Kidney (tissue), 14 donors: Measurements from ENCODE around the gene CLDN16. TPM values are rescaled to one million over a fixed set of nuclear protein-coding genes. Genes with fewer than 3 reads are reported as not detected.

ENCODE experiments used
- DNase-seq, 5 donors: peaks; one replicate each; pipeline ENCODE4 v3.0.0-alpha.2; 2013 to 2020
- FAIRE-seq: peaks from 2 replicates; lab custom pipeline; 2012; peaks lifted over from hg19 to GRCh38; lab: Jason Lieb, UNC
- H3K27ac ChIP-seq, 2 donors: one replicate each; pipeline ENCODE4 v1.7.0; 2013; ENCODE audit warnings: low read depth in 2 of 2, low read length in 2 of 2, inconsistent platforms in 1 of 2
- H3K27me3 ChIP-seq: one replicate; pipeline ENCODE4 v1.7.1; 2013; ENCODE audit warnings: low read length, inconsistent platforms; ENCODE audit not compliant: control insufficient read depth, insufficient read depth
- H3K36me3 ChIP-seq, 3 donors: one replicate each; pipeline versions ENCODE4 v1.7.0 to v1.7.1; 2013; ENCODE audit warnings: low read length in 3 of 3, control low read depth in 1 of 3, inconsistent platforms in 1 of 3; ENCODE audit not compliant: insufficient read depth in 3 of 3, control insufficient read depth in 2 of 3
- H3K4me1 ChIP-seq, 3 donors: one replicate each; pipeline versions ENCODE4 v1.7.0 to v1.7.1; 2013; ENCODE audit warnings: low read length in 3 of 3, inconsistent platforms in 1 of 3, low read depth in 1 of 3; ENCODE audit not compliant: control insufficient read depth in 2 of 3, insufficient read depth in 2 of 3
- H3K4me3 ChIP-seq, 3 donors: one replicate each; pipeline versions ENCODE4 v1.7.0 to v1.8.1; 2013; ENCODE audit warnings: low read length in 3 of 3, control low read depth in 1 of 3, inconsistent platforms in 1 of 3
- H3K9ac ChIP-seq, 3 donors: one replicate each; pipeline versions ENCODE4 v1.7.0 to v1.7.1; 2013; ENCODE audit warnings: low read length in 3 of 3, control low read depth in 1 of 3, inconsistent platforms in 1 of 3
- H3K9me3 ChIP-seq, 3 donors: one replicate each; pipeline versions ENCODE4 v1.7.0 to v1.7.1; 2013; ENCODE audit warnings: low read length in 3 of 3, control low read depth in 1 of 3, inconsistent platforms in 1 of 3; ENCODE audit not compliant: control insufficient read depth in 2 of 3, insufficient read depth in 1 of 3
- CTCF ChIP-seq: IDR thresholded peaks from 3 replicates; pipeline ENCODE4 v1.5.1; 2012; ENCODE audit warnings: mild to moderate bottlenecking, moderate library complexity, borderline replicate concordance; ENCODE audit not compliant: insufficient read depth; ENCODE audit errors: extremely low read depth
- intact Hi-C: fragments of 100-400 bp; cut with DNase I; formaldehyde crosslinking; loops from one replicate; pipeline ENCODE4 v1.11.1; 2022
- polyA plus RNA-seq: library from polyadenylated mRNA; stranded (reverse); fragments of 350-450 nt; fragmentation: Illumina TruSeq; extraction: RNeasy Lipid Tissue Mini Kit (QIAGEN cat#74804); gene quantifications from one replicate; pipeline ENCODE4 v1.2.3, GENCODE V29; 2014; ENCODE audit warnings: low read depth, low replicate concordance; ENCODE audit not compliant: insufficient read depth
- total RNA-seq: library from RNA; stranded (reverse); fragmentation: NEBNext Ultra II Directional; extraction: Animal tissue kit (Norgen Biotek cat#: 25700); gene quantifications from one replicate; pipeline ENCODE4 v1.2.1, GENCODE V29; 2021
- donor health status: control.
- donor health status: control.
- donor health status: control.
- donor health status: control.
- donor health status: control.
- donor health status: DM: yes; HTN: yes; CAD: no.
- donor health status: Normal renal cell carcinoma (clear cell type).

CLDN16 gene
- total and polyA plus RNA-seq, 2 donors from 2014 or later: 27.3 to 28.4 TPM

GRCh38 chr3:190430906-190431305 lies 42.9 kb downstream of the CLDN16 start:
- intact Hi-C loops: no loop called here
- FAIRE-seq (no peak), DNase-seq (no peak)
- TF ChIP-seq CTCF: no peak
- no peak overlapping the region for H3K9ac ChIP-seq
- no peaks in the 10 kb centered on the region for H3K36me3 ChIP-seq
- no peaks in the 10 kb centered on the region for H3K4me1 ChIP-seq
- H3K27me3 ChIP-seq: no peaks in the 10 kb centered on the region
- H3K27ac ChIP-seq: no peak overlapping the region
- no peaks in the 10 kb centered on the region for H3K9me3 ChIP-seq
- H3K4me3 ChIP-seq: no peak overlapping the region

- TF ChIP-seq CTCF: no peak
- Histone ChIP-seq H3K27ac (no peak overlapping the region), H3K36me3 (no peaks in the 10 kb centered on the region), H3K4me3 (no peak overlapping the region), H3K9me3 (no peaks in the 10 kb centered on the region), H3K4me1 (no peaks in the 10 kb centered on the region), H3K27me3 (no peaks in the 10 kb centered on the region), H3K9ac (no peak overlapping the region)
- intact Hi-C loops: no loop called here
- no peak for FAIRE-seq
- DNase-seq: no peak
These were observed 44.3 kb downstream of the CLDN16 start for GRCh38 chr3:190432216-190432615.

- Histone ChIP-seq H3K36me3 (no peaks in the 10 kb centered on the region), H3K27ac (no peak overlapping the region), H3K27me3 (no peaks in the 10 kb centered on the region), H3K9me3 (no peaks in the 10 kb centered on the region), H3K4me1 (no peaks in the 10 kb centered on the region), H3K4me3 (no peak overlapping the region), H3K9ac (no peak overlapping the region)
- no peak for TF ChIP-seq CTCF
- FAIRE-seq: no peak
- intact Hi-C loops: no loop called here
- DNase-seq: no peak
These were observed 45.7 kb downstream of the CLDN16 start for GRCh38 chr3:190433626-190434025.

GRCh38 chr3:190435618-190436017 lies 47.7 kb downstream of the CLDN16 start:
- Histone ChIP-seq H3K9ac (no peak overlapping the region), H3K27ac (no peak overlapping the region), H3K4me3 (no peak overlapping the region), H3K27me3 (no peaks in the 10 kb centered on the region), H3K9me3 (no peaks in the 10 kb centered on the region), H3K4me1 (no peaks in the 10 kb centered on the region), H3K36me3 (no peaks in the 10 kb centered on the region)
- intact Hi-C loops: no loop called here
- no peak for FAIRE-seq
- no peak for DNase-seq
- TF ChIP-seq CTCF: no peak
